HG03039 (cell line): ENCODE data around the gene CNTN6.

Experiments
- ATAC-seq: cut with Tn5 transposase; IDR thresholded peaks from one replicate; pipeline ENCODE4 v1.9.1; 2021; ENCODE audit warnings: mild to moderate bottlenecking, moderate library complexity; ENCODE audit not compliant: unreplicated experiment

CNTN6 gene

DNA sequence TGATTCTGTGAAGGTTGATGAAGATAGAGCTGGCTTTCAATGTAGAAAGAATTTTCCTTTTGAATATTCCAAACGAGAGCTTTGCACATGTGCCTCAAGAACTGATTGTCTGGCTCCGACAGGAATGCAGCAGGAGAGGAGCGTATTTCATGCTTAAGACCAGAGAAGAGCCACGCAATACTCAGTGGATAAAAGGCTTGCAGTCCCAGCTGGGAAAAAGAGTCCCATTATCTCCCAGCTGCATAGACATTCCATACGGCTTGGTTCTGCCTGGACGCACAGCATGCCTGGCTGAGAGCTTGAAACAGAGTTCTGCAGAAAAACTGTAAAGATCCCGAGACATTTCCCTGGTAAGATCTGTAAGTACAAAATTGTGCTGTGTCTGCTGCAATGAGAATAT is at the start of gene CNTN6:
Gene CNTN6 (plus strand): TSS at position 254 of the 400 bp plus-strand sequence. CDS start 54,985 bp downstream, outside the sequence.
- ATAC-seq = no peak

DNA sequence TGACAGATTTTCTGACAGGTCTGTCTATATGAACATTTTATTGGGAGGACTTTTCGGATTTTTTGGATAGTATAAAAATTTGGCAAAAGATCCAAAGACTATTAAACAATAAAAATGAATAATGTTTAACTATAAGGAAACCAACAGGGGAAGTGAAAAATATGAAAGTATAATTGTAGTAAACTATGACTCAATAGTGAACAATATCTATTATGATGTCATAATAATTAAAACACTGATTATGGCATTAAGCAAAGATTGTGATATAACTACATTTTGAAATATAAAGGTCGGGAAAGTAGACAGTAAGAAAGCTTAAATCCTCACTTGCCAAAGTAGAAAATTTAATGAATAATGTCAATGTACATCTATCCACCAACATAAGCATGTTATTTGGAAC is 44.3 kb upstream of the CNTN6 start:
- ATAC-seq = no peak

DNA sequence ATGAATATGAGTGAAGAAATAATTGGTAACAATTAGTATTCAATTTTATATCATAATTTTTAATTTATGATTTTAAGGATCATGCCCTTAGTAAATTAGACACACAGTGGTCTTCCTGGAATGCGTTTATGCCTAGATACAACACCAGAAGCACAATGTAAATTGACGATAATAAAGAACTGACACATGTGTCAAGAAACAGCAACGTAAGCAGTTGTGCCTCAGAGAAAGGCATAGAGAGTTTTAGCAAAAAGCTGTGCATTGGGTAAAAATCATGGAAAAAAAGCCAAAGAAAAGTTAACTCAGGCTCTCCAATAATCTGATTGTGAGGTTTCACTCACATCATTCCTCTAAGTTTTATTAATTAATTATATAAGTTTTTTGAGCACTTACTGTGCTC is 37.0 kb upstream of the CNTN6 start:
- no peak for ATAC-seq

DNA sequence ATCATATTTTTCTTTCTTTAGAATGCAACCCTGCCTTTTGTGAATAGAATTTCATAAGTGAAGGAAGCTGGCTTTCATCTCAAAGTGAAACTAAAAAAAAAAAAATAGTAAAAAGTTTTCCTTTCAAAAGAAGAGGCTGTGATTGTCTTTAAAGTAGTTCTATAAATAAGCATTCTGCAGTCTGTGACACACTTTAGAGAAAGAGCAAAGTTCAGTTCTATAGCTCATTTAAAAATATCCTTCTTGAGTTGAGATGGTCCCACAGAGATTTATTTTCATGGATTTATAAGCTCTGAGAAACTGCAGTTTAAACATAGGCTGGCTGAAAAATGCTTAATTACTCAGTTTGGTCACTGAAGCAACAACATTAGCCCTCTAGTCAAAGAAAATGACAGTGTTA is 36.1 kb upstream of the CNTN6 start:
- no peak for ATAC-seq

- no peak for ATAC-seq
Measured at GRCh38 chr3:1057436-1057835, 35.4 kb upstream of the CNTN6 start.

DNA sequence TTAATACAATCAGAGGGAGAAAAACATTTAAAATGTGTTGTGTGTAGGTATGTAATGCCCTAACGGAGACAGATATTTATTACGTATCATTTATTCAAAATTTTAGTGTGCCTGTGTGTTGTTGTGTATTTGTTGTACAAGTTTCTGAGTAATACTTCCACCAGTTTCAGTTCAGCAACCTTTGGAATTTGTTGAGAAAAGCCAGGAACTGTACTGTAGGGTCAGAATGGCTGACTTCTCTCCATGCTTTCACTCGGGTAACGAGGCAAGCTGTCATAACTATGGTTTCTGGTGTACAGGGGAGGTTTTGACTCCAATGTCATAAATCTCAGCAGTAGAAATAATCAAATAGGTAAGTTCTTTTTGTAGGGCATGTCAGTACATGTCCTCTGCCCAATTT is 23.8 kb upstream of the CNTN6 start:
- ATAC-seq = no peak

- ATAC-seq = no peak
Measured at GRCh38 chr3:1072041-1072440, 20.8 kb upstream of the CNTN6 start.

DNA sequence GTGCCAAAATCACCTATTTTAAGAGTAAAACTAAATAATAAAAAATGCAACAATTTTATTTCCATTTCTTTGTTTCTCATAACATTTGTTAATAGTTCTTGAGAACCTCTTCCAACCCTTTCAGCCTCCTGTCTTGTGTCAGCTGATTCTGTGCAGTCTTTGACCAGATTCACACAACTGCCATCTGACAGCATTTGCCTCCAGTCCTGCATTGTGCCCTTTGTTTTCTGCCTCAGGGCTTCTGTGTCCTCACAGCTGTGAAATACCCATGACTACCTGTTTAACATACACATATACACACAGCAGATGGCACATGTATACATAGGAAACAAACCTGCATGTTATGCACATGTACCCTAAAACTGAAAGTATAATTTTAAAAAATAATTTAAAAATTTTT is 13.2 kb upstream of the CNTN6 start:
- ATAC-seq = no peak

DNA sequence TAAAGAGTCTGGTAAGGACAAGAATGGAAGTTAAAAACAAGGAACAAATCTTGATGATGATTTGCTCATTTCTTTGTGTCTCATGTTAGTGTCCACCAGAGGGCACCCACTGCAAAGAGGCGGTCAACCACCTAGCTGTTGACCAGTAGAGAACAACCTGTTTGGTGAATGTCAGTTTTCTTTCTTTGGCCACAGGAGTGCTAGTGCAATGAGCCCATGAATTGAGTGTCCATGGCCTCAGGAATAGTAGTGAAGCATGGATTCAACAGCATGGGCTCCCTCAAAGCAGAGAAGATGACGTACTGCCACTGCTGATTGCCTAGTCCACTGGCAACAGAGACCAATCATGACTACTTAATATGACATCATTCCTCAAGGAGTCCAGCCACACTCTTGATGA is 10.7 kb upstream of the CNTN6 start:
- no peak for ATAC-seq

DNA sequence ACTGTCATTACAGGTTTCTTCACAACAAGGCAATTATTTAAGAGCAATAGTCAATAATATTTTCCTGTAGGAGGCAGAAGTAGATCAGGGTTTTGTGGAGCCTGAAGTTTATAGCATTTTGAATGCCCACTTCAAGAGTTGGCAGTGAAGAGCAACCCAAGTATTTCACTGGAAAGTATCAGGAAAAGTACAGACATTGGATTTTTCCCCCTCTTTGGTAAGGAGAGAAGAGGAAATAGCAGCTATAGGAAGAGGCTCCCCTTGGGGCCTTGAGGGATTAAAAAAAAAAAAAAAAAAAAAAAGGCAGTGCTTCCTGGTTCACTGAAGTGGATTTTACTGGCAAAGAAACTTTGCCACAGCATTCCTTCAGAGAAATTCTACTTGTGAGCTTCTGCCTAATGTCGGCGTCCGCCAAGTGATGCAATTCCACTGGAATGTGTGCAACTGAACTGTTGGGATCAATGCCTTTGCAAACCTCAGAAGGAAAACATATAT is 5.7 kb upstream of the CNTN6 start:
- ATAC-seq = no peak

DNA sequence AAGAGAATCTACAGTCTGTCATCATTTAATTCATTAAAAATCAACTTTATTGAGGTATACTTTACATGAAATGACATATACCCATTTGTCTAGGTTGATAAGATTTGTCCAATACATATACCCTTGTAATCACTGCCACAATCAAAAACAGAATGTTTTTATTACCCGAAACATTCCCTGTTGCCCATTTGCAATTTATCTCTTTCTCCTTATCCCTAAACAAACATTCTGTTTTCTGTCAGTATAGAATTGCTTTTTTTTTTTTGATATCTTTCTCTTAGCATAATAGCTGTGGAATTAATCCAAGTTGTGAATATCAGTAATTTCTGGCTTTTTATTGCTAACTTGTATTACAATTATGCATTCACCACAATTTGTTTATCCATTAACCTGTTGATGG is 4.3 kb upstream of the CNTN6 start:
- no peak for ATAC-seq

- no peak for ATAC-seq
Measured at GRCh38 chr3:1091286-1091685, 1.5 kb upstream of the CNTN6 start.

DNA sequence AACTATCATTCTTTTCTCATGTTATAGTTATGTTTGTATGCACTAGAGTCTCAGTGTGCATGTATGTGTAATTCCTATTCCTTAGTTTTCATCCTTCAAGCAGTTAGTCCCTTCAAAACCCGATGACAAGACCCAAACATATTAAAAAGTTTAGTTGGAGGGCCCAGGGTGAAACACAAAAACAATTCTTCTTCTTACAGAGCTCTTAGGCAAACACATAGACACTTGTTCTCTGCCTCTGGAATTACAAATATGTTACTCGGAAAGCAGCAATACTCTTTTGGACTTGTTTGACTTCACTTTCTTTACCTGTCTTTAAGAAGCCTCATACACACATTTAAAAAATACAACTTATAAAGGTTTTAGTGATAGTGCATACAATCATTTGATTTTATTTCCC is 763 bp upstream of the CNTN6 start:
- ATAC-seq = no peak

GRCh38 chr3:1093217-1093616 is 393 bp downstream of the CNTN6 start:
- ATAC-seq = no peak

DNA sequence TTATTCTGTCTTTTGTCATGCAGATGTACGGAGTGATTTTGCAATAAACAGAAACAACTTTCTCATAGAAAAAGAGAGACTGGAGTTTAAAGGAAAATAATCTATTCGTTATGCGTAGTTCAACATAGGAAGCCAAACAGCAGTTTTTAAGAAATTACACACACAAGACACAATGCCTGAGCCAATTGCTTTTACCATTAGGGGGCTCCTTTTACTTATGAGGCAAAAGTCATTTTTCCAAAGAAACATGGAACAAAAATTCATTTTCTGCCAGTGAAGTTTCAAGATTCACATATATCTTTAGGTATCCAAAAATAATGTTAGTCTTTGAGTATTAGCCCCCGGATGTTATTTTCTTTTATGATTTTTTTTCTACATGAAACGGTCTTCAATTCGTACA is 10.7 kb downstream of the CNTN6 start:
- ATAC-seq = no peak

GRCh38 chr3:1117843-1118473 is 25.1 kb downstream of the CNTN6 start:
- ATAC-seq = no peak

DNA sequence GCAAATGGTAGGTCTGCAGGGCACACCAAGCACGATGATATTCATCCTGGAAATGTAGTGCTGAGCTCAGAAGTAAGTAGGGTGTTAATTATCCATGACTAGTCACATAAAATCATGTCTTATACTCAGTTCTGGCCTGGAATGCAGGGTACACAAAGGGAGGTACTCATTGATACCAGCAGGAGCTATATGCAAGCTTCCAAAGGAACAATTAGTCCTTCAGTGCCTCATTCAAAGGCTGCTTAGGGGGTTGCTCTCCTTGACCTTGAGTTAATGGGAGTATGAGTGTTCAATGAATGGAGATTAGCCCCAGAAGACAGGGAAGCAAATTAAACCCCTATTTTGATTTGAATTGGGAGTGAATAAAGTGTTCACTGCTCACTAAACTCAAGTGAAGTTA is 38.3 kb downstream of the CNTN6 start:
- ATAC-seq = no peak

DNA sequence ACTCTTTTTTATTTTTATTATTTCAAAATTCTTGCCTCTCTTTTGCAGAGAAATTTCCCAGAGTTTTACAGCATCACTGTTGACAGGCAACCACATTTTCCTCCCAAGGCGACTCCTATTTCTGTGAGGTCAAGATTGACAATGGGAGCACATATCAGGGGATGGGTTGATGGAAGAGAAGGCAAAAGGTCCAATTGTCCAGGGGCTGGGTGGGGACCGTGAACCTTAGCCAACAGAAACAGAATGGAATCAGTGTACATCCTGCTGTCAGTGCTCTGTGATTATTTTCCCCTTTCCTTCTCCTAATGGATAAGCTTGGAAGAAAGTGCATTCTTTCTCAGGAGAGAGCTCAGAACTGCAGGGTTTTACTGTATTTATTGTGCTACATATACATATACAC is 42.4 kb downstream of the CNTN6 start:
- no peak for ATAC-seq

- ATAC-seq = no peak
Measured at GRCh38 chr3:1138036-1138435, 45.2 kb downstream of the CNTN6 start.

- ATAC-seq = no peak
Measured at GRCh38 chr3:1139071-1139470, 46.2 kb downstream of the CNTN6 start.

DNA sequence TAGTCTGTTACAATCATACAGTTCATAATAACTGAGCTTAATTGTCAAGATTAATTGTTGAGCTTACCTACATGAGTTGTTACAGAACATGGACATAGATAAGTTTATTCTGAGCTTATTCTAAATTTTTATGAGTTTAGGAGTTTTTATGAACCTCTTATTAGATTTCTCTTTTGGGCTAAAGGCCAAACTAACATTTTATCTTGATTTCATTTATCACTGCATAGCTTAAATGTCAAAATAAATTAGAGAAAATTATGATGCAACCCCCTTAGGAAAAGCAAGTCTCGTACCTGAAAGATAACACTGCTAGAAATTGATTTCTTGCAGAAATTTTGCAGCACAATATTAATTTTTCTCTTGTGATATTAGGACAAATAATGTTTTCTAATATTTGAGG is 54.5 kb downstream of the CNTN6 start:
- ATAC-seq = no peak

- ATAC-seq = no peak
Measured at GRCh38 chr3:1147819-1148218, 55.0 kb downstream of the CNTN6 start.

DNA sequence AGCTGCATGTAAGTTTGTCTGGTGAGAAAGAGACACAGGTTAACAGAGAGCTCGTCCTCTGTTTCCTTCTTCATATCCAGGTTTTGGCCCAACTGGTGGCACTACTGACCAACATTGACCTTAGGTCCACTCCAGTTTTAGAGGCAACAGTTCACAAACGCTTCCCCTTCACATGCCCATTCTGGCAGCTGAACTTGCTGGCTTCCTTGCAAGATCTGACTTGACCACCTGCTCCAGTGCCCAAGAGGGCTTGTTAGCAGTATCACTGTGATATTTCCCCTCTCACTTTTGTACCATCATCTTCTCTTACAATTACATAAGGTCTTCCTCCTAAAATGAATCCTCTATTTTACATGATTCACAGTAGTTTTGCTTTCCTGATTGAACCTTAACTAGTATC is 71.3 kb downstream of the CNTN6 start:
- ATAC-seq = no peak
